ENCODE data around the gene PRR20G. TPM values are rescaled to one million over a fixed set of nuclear protein-coding genes. Genes with fewer than 3 reads are reported as not detected.

The PRR20G gene
- total RNA-seq, 1 experiment from 2014 or later = 0.30 TPM

DNA sequence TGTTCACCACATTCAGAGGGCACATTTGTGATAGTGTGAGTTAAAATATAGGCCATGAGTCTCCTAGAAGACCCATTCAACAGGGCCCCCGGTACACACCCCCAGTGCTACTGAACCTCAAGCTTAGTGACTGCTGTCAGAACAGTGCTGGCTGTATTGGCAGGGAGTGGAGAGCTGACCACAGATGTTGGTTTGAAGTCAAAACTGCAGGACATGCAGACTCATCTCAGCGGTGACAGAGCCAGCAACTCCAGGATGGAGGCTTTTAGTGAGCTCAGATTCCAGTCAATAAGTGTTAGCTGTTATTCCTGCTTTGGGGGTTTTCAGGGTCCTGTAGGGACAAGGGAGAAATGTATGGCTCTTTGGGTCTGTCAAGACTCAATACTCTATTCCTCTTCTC is 29.1 kb downstream of the PRR20G start:
- Histone ChIP-seq H3K36me3 (ENCODE audit: control insufficient read depth in 1 of 2, insufficient read depth in 2 of 2, low read length in 2 of 2) (no peaks in the 10 kb centered on the region), H3K9me2 (ENCODE audit: insufficient read depth) (no peaks in the 10 kb centered on the region), H3K9me3 (ENCODE audit: control insufficient read depth in 1 of 2, insufficient read depth in 1 of 2, low read depth in 1 of 2, low read length in 2 of 2) (no peaks in the 10 kb centered on the region), H3K4me1 (ENCODE audit: control insufficient read depth in 1 of 2, insufficient read depth in 2 of 2, low read length in 2 of 2) (no peaks in the 10 kb centered on the region), H3K4me2 (ENCODE audit: low read length) (no peak overlapping the region), H3K79me2 (ENCODE audit: insufficient read depth, low read length) (no peaks in the 10 kb centered on the region), H3K27me3 (ENCODE audit: insufficient read depth, low read length) (no peaks in the 10 kb centered on the region), H3K4me3 (replicated peaks in 1 of 2; ENCODE audit: low read depth in 1 of 2, low read length in 2 of 2) (no peak overlapping the region), H2AFZ (ENCODE audit: low read depth, low read length, poor library complexity, severe bottlenecking) (no peak overlapping the region), H4K20me1 (ENCODE audit: insufficient read depth) (no peaks in the 10 kb centered on the region), H3K9ac (ENCODE audit: low read length) (no peak overlapping the region), H3K27ac (ENCODE audit: low read depth, low read length) (no peak overlapping the region)
- POLR2A ChIA-PET = no interaction called here
- no peak for ATAC-seq
- DNase-seq (ENCODE audit: low read depth, low spot score) = no peak
- RAD21 ChIA-PET (ENCODE audit: low non-redundant PET in 1 of 2, low total read pairs in 2 of 2, uncharacterized antibody in 2 of 2, unreplicated experiment in 2 of 2) = interaction anchor here in 1 of 2 experiments (0.9 kb wide), 1 partner anchor 197 kb away, joined by 3 read pairs; no protein-coding TSS in a partner anchor
- intact Hi-C loops (cut with micrococcal nuclease) = no loop called here
- CTCF ChIA-PET = no interaction called here
- no TSS peak for BruUV-seq (replicated peaks)
- TF ChIP-seq YY1 (IDR thresholded peaks at IDR 0.05; ENCODE audit: extremely low read depth, insufficient replicate concordance, low read depth, low read length) (no peak), POLR2AphosphoS5 (IDR thresholded peaks at IDR 0.05; ENCODE audit: low read depth, low read length) (no peak), SRF (IDR thresholded peaks at IDR 0.05; ENCODE audit: low read depth) (no peak), EZH2phosphoT487 (IDR thresholded peaks at IDR 0.05; ENCODE audit: borderline replicate concordance) (no peak), TCF7L2 (IDR thresholded peaks at IDR 0.05; ENCODE audit: borderline replicate concordance, extremely low read depth, insufficient read depth, insufficient read length) (no peak), SIN3A (IDR thresholded peaks at IDR 0.05; ENCODE audit: low read depth) (no peak), JUND (IDR thresholded peaks at IDR 0.05) (no peak), CTCF (IDR thresholded peaks at IDR 0.05 in 2 of 3, conservative IDR thresholded peaks at IDR 0.05 in 1 of 3; ENCODE audit: borderline replicate concordance in 1 of 3, insufficient read depth in 1 of 3, low read depth in 2 of 3, low read length in 2 of 3) (no peak)

DNA sequence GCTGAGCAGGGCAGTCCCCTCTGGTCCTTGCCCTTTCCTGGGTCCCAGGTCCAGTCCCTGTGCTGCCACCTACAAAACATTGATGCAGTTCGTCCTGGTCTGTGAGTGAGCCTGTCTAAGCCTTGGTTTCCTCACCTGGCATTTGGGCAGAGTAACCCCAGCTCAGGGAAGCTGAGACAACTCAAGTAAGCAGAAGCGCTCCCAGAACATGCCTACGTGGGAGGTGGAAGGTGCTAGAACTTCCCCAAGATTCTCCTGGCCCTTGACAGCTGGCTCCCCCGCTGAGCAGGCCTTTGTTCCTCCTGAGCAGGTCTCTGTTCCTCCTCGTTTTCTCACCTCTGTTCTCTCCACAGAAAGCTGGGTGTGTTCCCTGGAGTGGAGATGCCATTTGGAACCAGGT is 30.5 kb downstream of the PRR20G start:
- BruUV-seq (replicated peaks) = no TSS peak
- DNase-seq (ENCODE audit: low read depth, low spot score) (no peak), ATAC-seq (no peak)
- Histone ChIP-seq H3K9me3 (ENCODE audit: control insufficient read depth in 1 of 2, insufficient read depth in 1 of 2, low read depth in 1 of 2, low read length in 2 of 2) (no peaks in the 10 kb centered on the region), H3K4me1 (ENCODE audit: control insufficient read depth in 1 of 2, insufficient read depth in 2 of 2, low read length in 2 of 2) (no peaks in the 10 kb centered on the region), H4K20me1 (ENCODE audit: insufficient read depth) (no peaks in the 10 kb centered on the region), H3K79me2 (ENCODE audit: insufficient read depth, low read length) (no peaks in the 10 kb centered on the region), H3K27me3 (ENCODE audit: insufficient read depth, low read length) (no peaks in the 10 kb centered on the region), H3K9me2 (ENCODE audit: insufficient read depth) (no peaks in the 10 kb centered on the region), H3K9ac (ENCODE audit: low read length) (no peak overlapping the region), H3K4me2 (ENCODE audit: low read length) (no peak overlapping the region), H2AFZ (ENCODE audit: low read depth, low read length, poor library complexity, severe bottlenecking) (no peak overlapping the region), H3K4me3 (replicated peaks in 1 of 2; ENCODE audit: low read depth in 1 of 2, low read length in 2 of 2) (no peak overlapping the region), H3K27ac (ENCODE audit: low read depth, low read length) (no peak overlapping the region), H3K36me3 (ENCODE audit: control insufficient read depth in 1 of 2, insufficient read depth in 2 of 2, low read length in 2 of 2) (no peaks in the 10 kb centered on the region)
- TF ChIP-seq REST (IDR thresholded peaks at IDR 0.05; ENCODE audit: low read depth) (no peak), JUND (IDR thresholded peaks at IDR 0.05) (no peak)
- POLR2A ChIA-PET = no interaction called here
- intact Hi-C loops (cut with micrococcal nuclease) = no loop called here
- RAD21 ChIA-PET (ENCODE audit: low non-redundant PET in 1 of 2, low total read pairs in 2 of 2, uncharacterized antibody in 2 of 2, unreplicated experiment in 2 of 2) = no interaction called here
- CTCF ChIA-PET = no interaction called here
